Thyroid gland (tissue), 4 donors: Measurements from ENCODE around the gene SLC7A5. TPM values are rescaled to one million over a fixed set of nuclear protein-coding genes. Genes with fewer than 3 reads are reported as not detected.
"Not testable (repeated sequence)": the region's sequence is repeated elsewhere in the genome, so short reads cannot be mapped to it uniquely, and the experiment has no call there.

Source experiments
- DNase-seq, 2 donors: peaks; one replicate each; pipeline ENCODE4 v3.0.0-alpha.2; 2019
- H3K27ac ChIP-seq, 3 donors: fragments of 200-600 bp; sonication (generic); 1 replicate in 2 of 3; 2 replicates in 1 of 3; pipeline ENCODE4 v1.5.1; 2016 to 2019; ENCODE audit warnings: mild to moderate bottlenecking in 1 of 3, moderate library complexity in 1 of 3
- H3K27me3 ChIP-seq: fragments of 200-600 bp; sonication (generic); one replicate; pipeline ENCODE4 v1.5.1; 2019
- H3K36me3 ChIP-seq, 2 donors: fragments of 200-600 bp; sonication (generic); one replicate each; pipeline ENCODE4 v1.5.1; 2016 to 2019
- H3K4me1 ChIP-seq, 2 donors: fragments of 200-600 bp; sonication (generic); one replicate each; pipeline ENCODE4 v1.5.1; 2017 to 2019
- H3K4me3 ChIP-seq, 3 donors: fragments of 200-600 bp; sonication (generic); replicated peaks in 1 of 3; 1 replicate in 2 of 3; 2 replicates in 1 of 3; pipeline ENCODE4 v1.5.1; 2016; ENCODE audit warnings: mild to moderate bottlenecking in 1 of 3
- H3K9me3 ChIP-seq: fragments of 200-600 bp; sonication (generic); one replicate; pipeline ENCODE4 v1.5.1; 2017
- CTCF ChIP-seq, 6 experiments: fragments of 200-600 bp in 3 of 6; fragments of 450-650 bp in 3 of 6; sonication (generic) in 3 of 6; IDR thresholded peaks; one replicate each; pipeline ENCODE4 v1.5.1; 2016 to 2019; ENCODE audit warnings: antibody characterized with exemption in 6 of 6, mild to moderate bottlenecking in 2 of 6, inconsistent platforms in 1 of 6, moderate library complexity in 1 of 6
- POLR2A ChIP-seq, 2 donors: fragments of 450-650 bp; IDR thresholded peaks; one replicate each; pipeline ENCODE4 v1.6.1; 2017; ENCODE audit warnings: antibody characterized with exemption in 2 of 2, mild to moderate bottlenecking in 2 of 2, moderate library complexity in 1 of 2
- WGBS, 2 donors: methylation state at CpG; one replicate each; pipeline ENCODE4 v1.1.5; 2017; 5-methylcytosine and 5-hydroxymethylcytosine counted together
- intact Hi-C: fragments of 100-400 bp; cut with DNase I; formaldehyde crosslinking; loops from one replicate; pipeline ENCODE4 v1.15.1; 2023
- total RNA-seq, 4 donors: library from RNA; depleted of rRNA; stranded (reverse); fragments of >200 nt; gene quantifications; one replicate each; pipeline ENCODE4 v1.2.3, GENCODE V29; 2016

SLC7A5 gene
- total RNA-seq, 4 donors from 2014 or later, result 1.1 to 5.2 (median 2.2) TPM

GRCh38 chr16:87791295-87792204 lies 77.8 kb downstream of the SLC7A5 start:
- intact Hi-C loops, result no loop called here
- Histone ChIP-seq H3K9me3 (no peaks in the 10 kb centered on the region), H3K27me3 (no peaks in the 10 kb centered on the region), H3K4me1 (peaks cover 9% of the 10 kb centered on the region in 2 donors), H3K27ac (peak overlapping the region in 1 of 3 donors; percentile 73), H3K4me3 (no peak overlapping the region), H3K36me3 (no peaks in the 10 kb centered on the region)
- WGBS, 2 donors, result 87 to 90% methylated on average over 27 to 29 of the region's 32 CpGs
- TF ChIP-seq POLR2A (IDR thresholded peaks at IDR 0.05), result no peak
- TF ChIP-seq CTCF (IDR thresholded peaks at IDR 0.05), result no peak
- no peak for DNase-seq

GRCh38 chr16:87790292-87791100 lies 78.8 kb downstream of the SLC7A5 start:
- WGBS, 2 donors, result 69 to 81% methylated on average over 15 to 17 of the region's 17 CpGs
- intact Hi-C loops, result no loop called here
- Histone ChIP-seq H3K4me3 (no peak overlapping the region), H3K27ac (peak overlapping the region in 1 of 3 donors; percentile 73), H3K9me3 (no peaks in the 10 kb centered on the region), H3K36me3 (no peaks in the 10 kb centered on the region), H3K4me1 (peaks cover 9% of the 10 kb centered on the region in 2 donors), H3K27me3 (no peaks in the 10 kb centered on the region)
- peak; percentile 22 to 49 for DNase-seq
- no peak for TF ChIP-seq CTCF (IDR thresholded peaks at IDR 0.05)
- TF ChIP-seq POLR2A (IDR thresholded peaks at IDR 0.05), result no peak

- Histone ChIP-seq H3K4me1 (peaks cover 9% of the 10 kb centered on the region in 2 donors), H3K4me3 (no peak overlapping the region), H3K36me3 (no peaks in the 10 kb centered on the region), H3K27ac (peak overlapping the region in 2 of 3 donors; percentile 19 to 73), H3K27me3 (no peaks in the 10 kb centered on the region), H3K9me3 (no peaks in the 10 kb centered on the region)
- peak; percentile 64 to 79 for DNase-seq
- WGBS, 2 donors, result 60 to 76% methylated on average over 10 to 20 of the region's 20 CpGs
- TF ChIP-seq POLR2A (IDR thresholded peaks at IDR 0.05) (no peak), CTCF (IDR thresholded peaks at IDR 0.05) (no peak)
- intact Hi-C loops, result loop anchor here (10.0 kb wide), 1 partner anchor 115 kb away; no protein-coding TSS in a partner anchor
Observed at GRCh38 chr16:87789437-87790291, 79.6 kb downstream of the SLC7A5 start.

GRCh38 chr16:87788730-87789436 lies 80.4 kb downstream of the SLC7A5 start:
- intact Hi-C loops, result loop anchor here (10.0 kb wide), 1 partner anchor 116 kb away; no protein-coding TSS in a partner anchor
- not testable (repeated sequence) for H3K9me3 ChIP-seq, H3K36me3 ChIP-seq, H3K4me3 ChIP-seq, H3K4me1 ChIP-seq, H3K27me3 ChIP-seq
- 56 to 63% methylated on average over 10 of the region's 10 CpGs for WGBS, 2 donors
- peak overlapping the region in 2 of 3 donors; percentile 19 to 73 for H3K27ac ChIP-seq
- DNase-seq, result peak; percentile 73 to 79

GRCh38 chr16:87787451-87788091 lies 81.7 kb downstream of the SLC7A5 start:
- H3K4me1 ChIP-seq, H3K4me3 ChIP-seq, DNase-seq, H3K9me3 ChIP-seq, H3K36me3 ChIP-seq, H3K27me3 ChIP-seq: not testable (repeated sequence)
- WGBS, 2 donors, result 83 to 100% methylated on average over 2 of the region's 2 CpGs
- peak overlapping the region in 1 of 3 donors; percentile 73 for H3K27ac ChIP-seq
- intact Hi-C loops, result loop anchor here (10.0 kb wide), 1 partner anchor 117 kb away; no protein-coding TSS in a partner anchor
